M059J (cell line): Measurements from ENCODE around the gene MAP3K19. TPM values are rescaled to one million over a fixed set of nuclear protein-coding genes. Genes with fewer than 3 reads are reported as not detected.
"Not testable (repeated sequence)": the region's sequence is repeated elsewhere in the genome, so short reads cannot be mapped to it uniquely, and the experiment has no call there.

ENCODE experiments used
- DNase-seq: peaks from one replicate; pipeline ENCODE4 v3.0.0-alpha.2; 2012; ENCODE audit warnings: low read depth
- total RNA-seq: library from RNA; depleted of rRNA; stranded (reverse); fragments of >200 nt; shearing (Covaris generic); gene quantifications from 2 replicates; pipeline ENCODE4 v1.2.3, GENCODE V29; 2014; rRNA removed

Gene MAP3K19, protein sequence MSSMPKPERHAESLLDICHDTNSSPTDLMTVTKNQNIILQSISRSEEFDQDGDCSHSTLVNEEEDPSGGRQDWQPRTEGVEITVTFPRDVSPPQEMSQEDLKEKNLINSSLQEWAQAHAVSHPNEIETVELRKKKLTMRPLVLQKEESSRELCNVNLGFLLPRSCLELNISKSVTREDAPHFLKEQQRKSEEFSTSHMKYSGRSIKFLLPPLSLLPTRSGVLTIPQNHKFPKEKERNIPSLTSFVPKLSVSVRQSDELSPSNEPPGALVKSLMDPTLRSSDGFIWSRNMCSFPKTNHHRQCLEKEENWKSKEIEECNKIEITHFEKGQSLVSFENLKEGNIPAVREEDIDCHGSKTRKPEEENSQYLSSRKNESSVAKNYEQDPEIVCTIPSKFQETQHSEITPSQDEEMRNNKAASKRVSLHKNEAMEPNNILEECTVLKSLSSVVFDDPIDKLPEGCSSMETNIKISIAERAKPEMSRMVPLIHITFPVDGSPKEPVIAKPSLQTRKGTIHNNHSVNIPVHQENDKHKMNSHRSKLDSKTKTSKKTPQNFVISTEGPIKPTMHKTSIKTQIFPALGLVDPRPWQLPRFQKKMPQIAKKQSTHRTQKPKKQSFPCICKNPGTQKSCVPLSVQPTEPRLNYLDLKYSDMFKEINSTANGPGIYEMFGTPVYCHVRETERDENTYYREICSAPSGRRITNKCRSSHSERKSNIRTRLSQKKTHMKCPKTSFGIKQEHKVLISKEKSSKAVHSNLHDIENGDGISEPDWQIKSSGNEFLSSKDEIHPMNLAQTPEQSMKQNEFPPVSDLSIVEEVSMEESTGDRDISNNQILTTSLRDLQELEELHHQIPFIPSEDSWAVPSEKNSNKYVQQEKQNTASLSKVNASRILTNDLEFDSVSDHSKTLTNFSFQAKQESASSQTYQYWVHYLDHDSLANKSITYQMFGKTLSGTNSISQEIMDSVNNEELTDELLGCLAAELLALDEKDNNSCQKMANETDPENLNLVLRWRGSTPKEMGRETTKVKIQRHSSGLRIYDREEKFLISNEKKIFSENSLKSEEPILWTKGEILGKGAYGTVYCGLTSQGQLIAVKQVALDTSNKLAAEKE (N-terminal part only)
- total RNA-seq, result not detected in 2 replicates

DNA sequence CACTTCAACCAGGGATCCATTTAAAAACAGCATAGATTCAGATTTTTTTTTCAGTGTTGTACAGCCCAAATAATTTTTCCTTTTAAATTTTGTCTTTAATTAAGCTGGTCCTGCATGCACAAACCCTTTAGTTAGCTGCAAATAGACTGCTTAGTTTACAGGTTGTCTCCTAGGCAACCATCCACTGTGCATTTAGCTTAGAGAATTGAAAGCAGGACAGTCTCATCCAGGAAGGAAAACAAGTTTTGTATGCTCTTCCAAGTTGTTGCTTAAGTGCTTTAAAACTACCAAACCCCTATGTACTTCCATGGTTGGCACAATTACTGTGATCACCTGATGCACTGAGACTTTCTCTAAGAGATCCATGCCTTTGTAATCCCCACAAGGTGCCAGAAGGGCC lies at the start of gene MAP3K19:
TSS of gene MAP3K19 (minus strand) at position 148 of the 400 bp plus-strand sequence. CDS start 22,800 bp downstream, outside the sequence.
- DNase-seq, result peak; percentile 11

DNA sequence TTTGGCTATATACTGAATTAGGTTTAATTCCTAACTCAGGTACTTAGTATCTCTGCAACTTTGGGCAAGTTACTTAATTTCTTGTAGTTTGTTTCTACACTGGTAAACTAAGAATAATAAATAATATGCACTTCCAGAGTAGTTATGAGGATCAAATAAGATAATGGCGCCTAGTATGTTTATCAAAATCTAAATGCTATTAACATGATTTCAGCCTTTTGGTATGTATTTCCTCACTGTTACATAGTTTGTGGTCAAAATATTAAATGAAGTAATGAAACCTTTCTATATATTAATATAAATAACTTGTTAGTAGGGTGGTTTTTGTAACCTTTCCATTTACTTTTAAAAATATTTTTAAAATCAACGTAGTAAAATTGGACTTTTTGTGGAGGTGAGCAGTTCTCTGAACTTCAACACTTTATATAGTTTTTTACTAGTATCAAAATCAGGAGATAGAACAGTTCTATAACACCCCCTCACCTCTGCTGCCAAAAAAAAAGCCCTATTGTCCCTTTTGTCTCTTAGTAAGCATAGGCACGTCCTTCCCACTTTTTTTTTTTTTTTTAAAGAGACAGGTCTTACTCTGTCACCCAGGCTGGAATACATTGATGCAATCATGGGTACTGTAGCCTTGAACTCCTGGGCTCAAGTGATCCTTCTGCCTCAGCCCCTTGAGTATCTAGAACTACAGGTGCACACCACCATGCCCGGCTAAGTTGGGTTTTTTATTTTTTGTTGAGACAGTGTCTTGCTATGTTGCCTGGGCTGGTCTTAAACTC lies 49.6 kb upstream of the MAP3K19 start:
- DNase-seq, result no peak

DNA sequence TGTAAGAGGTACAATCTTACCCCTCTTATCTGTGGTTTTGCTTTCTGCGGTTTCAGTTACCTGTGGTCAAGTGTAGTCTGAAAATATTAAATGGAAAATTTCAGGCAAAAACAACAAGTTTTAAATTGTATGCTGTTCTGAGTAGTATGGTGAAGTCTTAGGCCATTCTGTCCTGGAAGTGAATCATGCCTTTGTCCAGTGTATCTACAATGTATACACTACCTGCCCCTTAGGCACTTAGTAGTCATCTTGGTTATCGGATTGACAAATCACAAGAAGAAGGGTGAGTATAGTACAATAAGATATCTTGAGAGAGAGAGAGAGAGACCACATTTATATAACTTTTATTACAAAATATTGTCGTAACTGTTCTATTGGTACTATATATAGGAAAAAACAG lies 48.3 kb upstream of the MAP3K19 start:
- DNase-seq, result no peak

DNA sequence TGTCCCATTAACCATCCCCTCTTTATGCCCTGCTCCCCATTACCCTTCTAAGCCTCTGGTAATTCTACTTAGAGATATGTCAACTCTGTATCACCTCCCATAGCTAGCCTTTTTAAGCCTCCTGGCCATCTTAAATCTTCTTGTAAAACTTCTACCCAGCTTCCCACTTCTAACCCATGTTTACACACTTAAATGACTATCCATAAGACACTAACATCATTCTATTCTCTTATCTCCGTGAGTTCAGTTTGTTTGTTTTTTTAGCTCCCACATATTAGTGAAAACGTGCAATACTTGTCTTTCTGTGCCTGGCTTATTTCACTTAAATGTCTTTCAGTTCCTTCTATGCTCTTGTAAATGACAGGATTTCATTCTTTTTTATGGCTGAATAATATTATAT lies 47.3 kb upstream of the MAP3K19 start:
- no peak for DNase-seq

DNA sequence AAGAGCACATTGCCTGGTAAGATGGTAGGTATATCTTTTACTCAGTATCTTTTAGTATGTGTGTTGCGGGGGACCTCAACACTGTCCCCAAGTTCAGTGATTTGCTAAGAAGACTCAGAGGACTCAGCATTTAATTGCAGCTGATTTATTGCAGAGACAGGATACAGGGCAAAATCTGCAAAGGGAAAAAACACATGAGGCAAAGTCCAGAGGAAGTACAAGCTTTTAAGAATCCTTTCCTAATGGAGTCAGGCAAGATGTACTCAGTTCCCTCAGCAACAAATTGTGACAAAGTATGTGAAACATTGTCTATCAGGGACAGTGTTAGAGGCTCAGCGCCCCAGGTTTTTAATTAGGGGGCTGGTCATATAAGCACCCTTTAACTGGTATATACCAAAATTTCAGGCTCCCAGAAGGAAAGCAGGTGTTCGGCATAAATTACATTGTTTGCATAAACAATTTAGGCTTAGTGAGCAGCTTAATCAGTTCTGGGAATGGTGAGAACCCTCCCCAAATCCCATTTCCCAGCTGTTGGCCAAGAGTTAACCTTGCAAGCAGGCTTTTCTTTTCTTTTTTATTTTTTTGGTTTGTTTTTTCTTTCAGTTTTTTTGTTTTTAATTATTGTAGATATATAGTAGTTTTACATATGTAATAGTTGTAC lies 46.6 kb upstream of the MAP3K19 start:
- DNase-seq, result no peak

DNA sequence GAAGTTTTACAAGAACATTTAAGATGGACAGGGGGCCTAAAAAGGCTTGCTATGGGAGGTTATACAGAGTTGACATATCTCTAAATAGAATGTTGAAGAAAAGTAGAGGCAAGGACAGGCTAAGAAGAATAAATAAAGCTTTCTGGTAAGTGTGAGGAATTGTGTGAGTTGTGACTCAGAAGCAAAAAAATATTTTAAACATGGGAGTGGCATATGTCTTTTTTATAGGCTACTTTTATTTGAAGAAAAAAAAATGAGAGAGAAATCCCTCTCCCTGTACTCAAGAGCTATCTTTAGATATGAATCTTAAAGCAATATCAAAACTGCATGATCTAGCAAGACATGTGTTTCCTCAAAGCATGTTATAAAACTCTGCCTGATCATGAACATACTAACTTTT lies 45.9 kb upstream of the MAP3K19 start:
- DNase-seq, result no peak

DNA sequence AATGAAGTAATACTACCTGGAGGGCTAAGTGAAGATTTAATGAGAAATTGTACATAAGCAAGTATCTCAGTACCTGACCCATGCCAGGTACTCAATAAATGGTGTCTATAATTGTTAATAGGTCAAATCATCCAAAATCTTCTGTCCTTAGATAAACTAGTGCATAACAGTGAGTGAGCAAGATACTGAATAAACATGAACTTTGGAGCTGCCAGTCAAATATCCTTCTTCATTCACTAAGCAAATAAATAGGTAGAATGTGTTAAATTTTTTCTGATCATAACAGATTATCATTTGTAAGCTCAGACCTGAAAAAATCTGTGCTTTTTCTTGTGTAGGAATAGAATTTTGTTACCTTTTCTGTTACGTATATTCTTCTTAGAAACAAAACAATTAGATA lies 44.4 kb upstream of the MAP3K19 start:
- no peak for DNase-seq

DNA sequence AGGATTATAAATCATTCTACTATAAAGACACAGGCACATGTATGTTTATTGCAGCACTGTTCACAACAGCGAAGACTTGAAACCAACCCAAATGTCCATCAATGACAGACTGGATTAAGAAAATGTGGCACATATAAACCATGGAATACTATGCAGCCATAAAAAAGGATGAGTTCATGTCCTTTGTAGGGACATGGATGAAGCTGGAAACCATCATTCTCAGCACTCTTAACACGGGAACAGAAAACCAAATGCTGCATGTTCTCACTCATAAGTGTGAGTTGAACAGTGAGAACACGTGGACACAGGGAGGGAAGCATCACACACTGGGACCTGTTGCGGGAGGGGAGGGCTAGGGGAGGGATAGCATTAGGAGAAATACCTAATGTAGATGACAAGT lies 42.4 kb upstream of the MAP3K19 start:
- not testable (repeated sequence) for DNase-seq

DNA sequence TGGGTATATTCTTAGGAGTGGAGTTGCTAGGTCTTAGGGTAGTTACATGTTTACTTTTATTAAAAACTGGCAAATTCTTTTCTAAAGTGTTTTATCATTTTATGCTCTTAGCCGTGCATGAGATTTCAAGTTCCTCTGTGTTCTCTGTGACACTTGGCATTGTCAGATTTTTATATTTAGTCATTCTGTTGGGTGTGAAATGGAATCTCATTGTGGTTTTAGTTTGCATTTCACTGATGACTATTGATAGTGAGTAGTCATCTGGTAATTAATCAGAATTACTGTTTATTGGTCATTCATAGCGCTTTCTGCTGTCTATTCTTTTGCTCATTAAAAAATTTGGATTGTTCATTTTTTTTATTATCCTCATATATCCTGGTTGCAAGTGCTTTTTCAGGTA lies 39.0 kb upstream of the MAP3K19 start:
- DNase-seq, result peak; percentile 7

DNA sequence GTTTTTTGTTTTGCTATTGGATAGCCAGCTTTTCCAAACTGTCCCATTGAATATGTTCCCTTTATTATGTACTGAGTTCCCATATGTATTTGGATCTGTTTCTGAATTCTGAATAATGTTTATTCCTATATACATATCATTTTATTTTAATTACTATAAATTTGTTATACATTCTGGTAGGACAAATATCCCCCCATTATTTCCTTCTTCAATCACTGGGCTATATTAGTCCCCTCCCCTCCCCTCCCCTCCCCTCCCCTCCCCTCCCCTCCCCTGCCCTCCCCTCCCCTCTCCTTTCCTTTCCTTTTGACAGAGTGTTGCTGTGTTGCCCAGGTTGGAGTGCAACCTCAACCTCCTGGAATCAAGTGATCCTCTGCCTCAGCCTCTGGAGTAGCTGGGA lies 31.2 kb upstream of the MAP3K19 start:
- no peak for DNase-seq

DNA sequence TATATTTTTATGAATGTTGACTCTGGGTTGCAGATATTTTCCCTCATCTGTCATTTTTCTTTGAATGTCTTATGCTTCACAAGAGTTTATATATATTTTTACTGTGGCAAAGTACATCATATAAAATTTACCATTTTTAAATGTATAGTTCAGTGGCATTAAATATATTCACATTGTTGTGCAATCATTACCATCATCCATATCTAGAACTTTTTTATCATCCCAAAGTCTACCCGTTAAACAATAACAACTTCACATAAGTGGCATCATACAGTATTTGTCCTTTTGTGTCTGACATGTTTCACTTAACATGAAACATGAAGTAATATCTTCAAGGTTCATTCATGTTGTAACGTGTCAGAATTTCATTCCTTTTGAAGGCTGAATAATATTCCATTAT lies 29.3 kb upstream of the MAP3K19 start:
- no peak for DNase-seq

DNA sequence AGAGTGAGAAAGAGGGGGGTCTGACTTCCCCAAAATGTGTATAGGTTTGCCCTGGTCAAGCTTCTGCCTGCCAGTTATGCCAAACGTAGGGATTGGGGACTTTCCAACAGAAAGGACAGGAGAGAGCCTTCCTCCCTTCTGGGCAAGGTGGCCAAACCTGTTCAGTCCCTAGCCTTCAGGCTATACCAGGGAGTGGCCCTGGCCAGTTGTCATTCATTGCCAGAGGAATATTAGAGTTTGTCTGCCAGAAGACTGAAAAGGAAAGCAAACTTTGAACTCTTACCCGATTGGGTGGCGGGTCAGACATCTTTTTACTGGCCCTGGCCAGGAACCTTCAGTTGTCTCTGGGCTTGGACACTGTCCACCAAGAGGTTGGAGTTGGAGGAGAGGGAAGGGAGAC lies 27.0 kb upstream of the MAP3K19 start:
- no peak for DNase-seq

DNA sequence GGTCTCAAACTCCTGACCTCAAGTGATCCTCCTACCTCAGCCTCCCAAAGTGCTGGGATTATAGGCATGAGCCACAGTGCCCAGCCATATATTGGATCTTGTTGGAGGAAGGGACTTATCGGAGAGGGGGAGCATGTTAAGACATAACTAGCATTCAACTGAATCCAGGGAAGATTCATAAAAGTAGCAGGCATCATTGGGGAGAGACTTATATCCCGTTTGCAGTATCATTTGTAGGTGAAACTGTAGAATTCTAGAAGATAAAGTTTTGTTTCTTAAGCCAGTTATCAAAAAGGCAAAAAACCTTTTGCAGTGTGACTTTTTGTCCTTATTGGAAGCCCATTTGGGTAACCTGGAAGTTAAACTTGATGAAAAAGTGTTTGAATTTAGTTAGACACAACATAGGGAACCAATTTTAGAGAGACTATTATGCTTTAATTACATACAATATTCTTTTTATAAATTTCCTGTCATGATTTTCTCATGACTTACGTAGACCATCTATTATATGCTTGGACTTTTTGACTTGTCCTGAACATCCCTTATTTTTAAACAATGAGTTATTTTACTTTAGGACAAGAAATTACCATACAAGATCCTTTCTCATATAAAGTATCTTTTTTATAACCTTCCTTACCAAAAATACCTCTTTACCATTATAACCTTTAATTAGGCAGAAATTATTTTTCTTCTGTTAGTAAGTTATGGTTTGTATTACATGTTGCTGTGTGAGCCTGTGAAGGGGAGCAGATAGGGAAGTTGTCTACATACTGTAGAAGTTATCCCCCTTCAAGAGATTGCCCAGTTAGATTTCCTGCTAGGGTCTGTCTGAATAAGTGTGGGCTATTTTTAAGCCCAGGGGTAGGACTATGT lies 25.1 kb upstream of the MAP3K19 start:
- peak; percentile 17 for DNase-seq

DNA sequence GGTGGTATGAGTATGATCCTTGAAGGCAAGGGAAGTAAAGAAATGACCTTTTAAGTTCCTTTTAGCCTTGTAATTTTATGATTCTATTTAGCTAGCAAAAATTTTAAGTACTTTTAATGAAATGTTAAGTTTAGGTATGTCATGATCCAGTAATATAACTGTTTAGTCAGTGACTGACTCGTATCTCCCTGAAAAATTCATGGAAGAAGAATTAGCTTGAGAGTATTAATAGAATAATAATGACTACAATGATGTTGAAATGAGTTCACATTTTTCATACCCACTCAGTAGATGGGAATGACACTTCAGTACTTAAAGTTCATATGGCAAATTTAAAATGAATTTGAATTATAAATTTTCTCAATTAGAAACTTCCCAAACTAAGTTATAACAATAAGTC lies 19.5 kb upstream of the MAP3K19 start:
- DNase-seq, result no peak

DNA sequence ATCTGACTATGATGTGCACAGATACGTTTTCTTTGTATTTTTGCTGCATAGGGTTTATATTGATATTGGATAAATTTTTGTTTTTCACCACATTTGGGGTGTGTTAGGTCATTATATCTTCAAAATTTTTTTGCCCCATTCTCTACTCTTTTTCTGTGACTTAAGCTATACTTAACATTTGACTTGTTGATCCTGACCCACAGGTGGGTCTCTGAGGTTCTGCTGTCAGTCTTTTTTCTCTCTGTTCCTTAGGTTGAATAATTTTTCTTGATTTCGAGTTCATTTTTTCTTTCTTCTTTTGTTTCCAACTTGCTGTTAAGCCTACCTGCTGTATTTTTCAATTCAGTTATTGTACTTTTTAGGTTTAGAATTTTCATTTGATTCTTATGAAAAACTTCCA lies 16.9 kb upstream of the MAP3K19 start:
- no peak for DNase-seq

DNA sequence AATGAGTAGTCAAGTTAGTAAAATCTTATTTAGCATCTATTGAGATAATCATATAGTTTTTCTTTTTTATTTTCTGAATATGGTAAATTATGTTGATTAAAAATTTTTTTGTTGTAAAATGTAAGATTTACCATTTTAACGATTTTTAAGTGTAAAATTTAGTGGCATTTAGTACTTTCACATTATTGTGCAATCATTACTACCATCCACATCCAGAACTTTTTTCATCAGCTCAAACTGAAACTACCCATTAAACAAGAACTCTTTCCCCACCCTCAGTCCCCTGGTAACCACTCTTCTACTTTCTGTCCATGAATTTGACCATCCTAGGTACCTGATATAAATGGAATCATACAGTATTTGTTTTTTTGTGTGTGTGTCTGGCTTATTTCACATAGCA lies 16.0 kb upstream of the MAP3K19 start:
- no peak for DNase-seq

DNA sequence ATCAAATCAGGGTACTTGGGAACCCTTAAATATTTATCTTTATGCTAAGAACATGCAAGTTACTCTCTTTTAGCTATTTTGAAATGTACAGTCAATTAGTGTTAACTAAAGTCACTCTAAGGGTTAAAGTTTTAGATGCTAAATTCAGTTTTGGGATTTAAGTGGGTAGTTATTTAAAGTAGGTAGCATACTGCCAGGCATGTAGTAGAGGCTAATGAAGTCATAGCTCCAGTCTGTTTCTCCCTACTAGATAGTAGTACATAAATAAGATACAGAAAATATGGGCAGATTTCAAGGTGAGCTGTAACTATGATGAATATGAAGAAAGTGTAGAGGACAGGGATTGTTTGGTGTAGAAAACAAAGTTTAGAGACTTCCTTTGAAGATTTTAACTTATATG lies 12.3 kb upstream of the MAP3K19 start:
- DNase-seq, result no peak

DNA sequence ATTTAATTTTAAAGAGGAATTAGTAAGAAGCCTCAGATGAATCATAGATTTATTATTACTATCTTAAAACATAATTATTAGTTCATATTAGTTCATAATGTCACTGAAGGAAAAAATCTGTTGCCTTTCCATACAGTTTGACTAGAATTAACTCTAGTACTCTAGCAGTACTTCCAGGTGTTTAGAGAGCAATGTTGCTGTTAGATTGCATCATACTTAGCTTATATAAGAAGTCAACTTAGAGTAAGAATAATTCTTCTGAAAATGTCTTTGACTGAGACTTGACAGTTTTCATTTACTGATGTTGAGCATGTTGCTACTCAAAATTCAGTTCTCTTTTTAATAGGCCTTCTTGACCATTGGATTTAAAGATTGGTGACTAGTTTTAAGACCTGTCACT lies 9.5 kb upstream of the MAP3K19 start:
- DNase-seq, result no peak

DNA sequence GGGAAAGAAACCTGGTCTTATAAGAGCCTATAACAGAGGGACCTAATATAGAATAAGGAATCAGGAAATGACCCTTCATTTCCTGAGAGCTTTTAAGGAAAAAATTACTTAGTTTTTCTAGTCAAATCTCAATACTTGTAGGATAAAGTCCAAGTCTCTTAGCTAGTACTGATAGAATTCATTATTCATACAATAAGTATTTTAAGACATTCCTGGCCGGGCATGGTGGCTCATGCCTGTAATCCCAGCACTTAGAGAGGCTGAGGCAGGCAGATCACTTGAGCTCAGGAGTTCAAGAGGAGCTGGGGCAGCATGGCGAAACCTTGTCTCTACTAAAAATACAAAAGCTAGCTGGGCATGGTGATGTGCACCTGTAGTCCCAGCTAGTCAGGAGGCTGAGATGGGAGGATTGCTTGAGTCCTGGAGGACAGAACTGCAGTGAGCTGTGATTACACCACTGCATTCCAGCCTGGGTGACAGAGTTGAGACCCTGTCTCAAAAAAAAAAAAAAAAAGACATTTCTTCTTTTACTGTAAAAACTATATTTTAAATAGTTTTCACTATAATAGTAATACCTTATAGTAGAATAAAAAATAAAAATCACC lies 8.0 kb upstream of the MAP3K19 start:
- DNase-seq, result peak; percentile 62
